K562 (cell line): ENCODE measurements around the gene CCDC92. TPM values are rescaled to one million over a fixed set of nuclear protein-coding genes. Genes with fewer than 3 reads are reported as not detected.

Experiments
- FUS ChIP-seq: fragments of 200-400 bp; formaldehyde crosslinking; optimal IDR thresholded peaks from 2 replicates; pipeline ENCODE3; 2017; ENCODE audit warnings: low read depth, low read length
- HDGF ChIP-seq: fragments of 450-650 bp; IDR thresholded peaks from 2 replicates; pipeline ENCODE4 v1.6.1; 2016
- HINFP ChIP-seq: fragments of 450-650 bp; conservative IDR thresholded peaks from 2 replicates; pipeline ENCODE4 v1.6.1; 2016; ENCODE audit warnings: missing genetic modification characterization, low read depth, mild to moderate bottlenecking, control low read depth, missing compliant biosample characterization
- NCOR1 ChIP-seq: fragments of 450-650 bp; IDR thresholded peaks from 2 replicates; pipeline ENCODE4 v1.6.1; 2016; ENCODE audit warnings: mild to moderate bottlenecking, moderate library complexity
- NEUROD1 ChIP-seq: fragments of 150-350 bp; IDR thresholded peaks from 2 replicates; pipeline ENCODE4 v1.6.1; 2014; ENCODE audit warnings: borderline replicate concordance, low read length, low read depth; ENCODE audit not compliant: partially characterized antibody
- RNF219 ChIP-seq: fragments of 250-450 bp; sonication (Bioruptor Pico); IDR thresholded peaks from 2 replicates; pipeline ENCODE4 v1.5.0; 2022; ENCODE audit warnings: mild to moderate bottlenecking
- SAFB2 ChIP-seq: fragments of 200-400 bp; formaldehyde crosslinking; IDR thresholded peaks from 2 replicates; pipeline ENCODE4 v1.6.1; 2018; ENCODE audit warnings: borderline replicate concordance, low read length, low read depth, moderate library complexity; ENCODE audit not compliant: severe bottlenecking
- TAF9B ChIP-seq: fragments of 450-650 bp; IDR thresholded peaks from 2 replicates; pipeline ENCODE4 v1.6.1; 2018; ENCODE audit warnings: mild to moderate bottlenecking; ENCODE audit not compliant: partially characterized antibody
- ZC3H8 ChIP-seq: fragments of 450-650 bp; IDR thresholded peaks from 2 replicates; pipeline ENCODE4 v1.6.1; 2017
- ZFP1 ChIP-seq: fragments of 450-650 bp; formaldehyde crosslinking; IDR thresholded peaks from 2 replicates; pipeline ENCODE4 v1.4.0; 2020; ENCODE audit warnings: mild to moderate bottlenecking, mixed read lengths
- ZNF318 ChIP-seq, 2 experiments: fragments of 450-650 bp; IDR thresholded peaks; 2 replicates each; pipeline ENCODE4 v1.6.1; 2016; ENCODE audit warnings: mild to moderate bottlenecking in 2 of 2, borderline replicate concordance in 1 of 2, low read depth in 1 of 2, moderate library complexity in 1 of 2
- ZNF644 ChIP-seq: fragments of 200-800 bp; sonication (Bioruptor generic); IDR thresholded peaks from 2 replicates; pipeline ENCODE4 v1.6.1; 2016; ENCODE audit warnings: low read depth, missing genetic modification characterization, missing compliant biosample characterization
- ZNF655 ChIP-seq: fragments of 250-450 bp; sonication (Bioruptor Pico); IDR thresholded peaks from 2 replicates; pipeline ENCODE4 v1.5.0; 2021
- polyA plus RNA-seq, 8 experiments: library from polyadenylated mRNA; depleted of rRNA in 4 of 8; stranded (reverse) in 5 of 8; unstranded in 3 of 8; fragments of >200 nt; fragmentation: Nextera tagmentation in 2 of 8; fragmentation: Illumina TruSeq in 1 of 8; extraction: Ambion mirVana in 2 of 8; extraction: Trizol in 1 of 8; gene quantifications; 2 replicates each; pipeline versions ENCODE4 v1.2.1 to v1.2.3, GENCODE V29; 2011 to 2014; ENCODE audit warnings: inconsistent platforms in 1 of 8, missing spikeins in 1 of 8
- total RNA-seq, 7 experiments: library from RNA; depleted of rRNA in 6 of 7; stranded (reverse); fragments of >200 nt in 6 of 7; fragmentation: Illumina TruSeq in 2 of 7; extraction: Trizol in 2 of 7; gene quantifications; 2 replicates each; pipeline versions ENCODE4 v1.2.1 to v1.2.3, GENCODE V29; 2011 to 2021; ENCODE audit warnings: low replicate concordance in 1 of 7

CCDC92 gene
- total and polyA plus RNA-seq, 9 of the 15 experiments (the other 6 are each of a cell fraction or from before 2014, with no cell fraction given) = 0.27 to 5.9 (median 2.1) TPM

- TF ChIP-seq NEUROD1 (no peak), SAFB2 (no peak), RNF219 (CRISPR knock-in tag) (no peak), HINFP (tag) (no peak), TAF9B (no peak), ZNF644 (tag) (0 out of 2 replicates have a peak, but pooled peaks have one; percentile 40), ZFP1 (CRISPR knock-in tag) (no peak), NCOR1 (peak; percentile 49; the same call in 1 of the 2 replicates), ZNF318 (IDR thresholded peaks at IDR 0.05; ENCODE audit: borderline replicate concordance in 1 of 2, low read depth in 1 of 2) (no peak), ZC3H8 (no peak), HDGF (no peak), ZNF655 (CRISPR knock-in tag) (no peak), FUS (no peak)
Observed at GRCh38 chr12:123998344-123998990, 25.8 kb upstream of the CCDC92 start (continued).
